SW480 (cell line): ENCODE measurements around the gene IKZF3.
A peak's percentile ranks its signal among the peaks of the same experiment; 100 is the strongest.
"Not testable (repeated sequence)": the region's sequence is repeated elsewhere in the genome, so short reads cannot be mapped to it uniquely, and the experiment has no call there.

Source experiments
- DNase-seq: peaks from one replicate; pipeline ENCODE4 v3.0.0-alpha.2; 2016; ENCODE audit warnings: low spot score

Gene IKZF3

DNA sequence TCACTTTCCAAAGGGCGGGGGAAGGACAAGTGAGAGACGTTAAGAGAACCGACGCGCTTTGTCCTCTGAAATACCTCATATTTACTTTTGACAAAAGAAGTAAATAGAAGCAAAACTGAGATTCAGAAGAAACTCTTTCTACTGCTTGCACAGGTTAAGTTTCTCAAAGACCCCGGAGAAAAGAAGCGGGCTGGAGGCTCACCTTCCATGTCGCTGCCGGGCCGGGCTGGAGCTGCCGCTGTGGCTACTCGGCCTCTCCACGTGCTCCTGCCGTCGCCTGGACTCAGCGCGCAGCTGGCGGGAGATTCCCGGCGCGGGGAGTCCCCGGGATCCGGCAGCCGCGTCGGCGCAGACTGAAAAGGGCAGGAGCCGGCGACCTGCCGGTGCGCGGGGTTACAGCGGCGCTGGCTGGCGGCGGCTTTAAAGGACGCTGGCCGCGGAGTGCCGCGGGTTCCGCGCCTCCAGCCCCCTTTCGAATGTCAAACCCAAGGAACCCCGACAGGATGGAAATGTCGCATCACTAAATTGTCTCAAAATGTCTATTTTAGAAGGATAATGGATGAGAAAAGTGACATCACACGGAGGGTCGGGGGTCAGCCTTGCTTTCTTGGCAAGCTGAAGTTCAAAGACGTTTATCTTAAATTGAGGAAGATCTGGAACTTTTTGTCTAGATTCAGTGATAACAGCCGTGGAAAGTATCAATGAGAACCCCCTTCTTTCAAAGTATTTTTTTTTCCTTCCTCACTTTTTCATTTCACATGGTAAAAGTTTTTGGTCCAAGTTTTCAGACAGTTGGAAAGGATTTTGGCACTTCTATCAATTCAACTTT, at the start of gene IKZF3:
TSS of gene IKZF3 (minus strand) at position 395 of the 829 bp plus-strand sequence. CDS start at position 209, 186 bp downstream.
- DNase-seq = peak; percentile 64

- DNase-seq = no peak
Observed at GRCh38 chr17:39908789-39909352, 44.8 kb upstream of the IKZF3 start.

GRCh38 chr17:39904990-39905288, 40.8 kb upstream of the IKZF3 start:
- DNase-seq = no peak

DNA sequence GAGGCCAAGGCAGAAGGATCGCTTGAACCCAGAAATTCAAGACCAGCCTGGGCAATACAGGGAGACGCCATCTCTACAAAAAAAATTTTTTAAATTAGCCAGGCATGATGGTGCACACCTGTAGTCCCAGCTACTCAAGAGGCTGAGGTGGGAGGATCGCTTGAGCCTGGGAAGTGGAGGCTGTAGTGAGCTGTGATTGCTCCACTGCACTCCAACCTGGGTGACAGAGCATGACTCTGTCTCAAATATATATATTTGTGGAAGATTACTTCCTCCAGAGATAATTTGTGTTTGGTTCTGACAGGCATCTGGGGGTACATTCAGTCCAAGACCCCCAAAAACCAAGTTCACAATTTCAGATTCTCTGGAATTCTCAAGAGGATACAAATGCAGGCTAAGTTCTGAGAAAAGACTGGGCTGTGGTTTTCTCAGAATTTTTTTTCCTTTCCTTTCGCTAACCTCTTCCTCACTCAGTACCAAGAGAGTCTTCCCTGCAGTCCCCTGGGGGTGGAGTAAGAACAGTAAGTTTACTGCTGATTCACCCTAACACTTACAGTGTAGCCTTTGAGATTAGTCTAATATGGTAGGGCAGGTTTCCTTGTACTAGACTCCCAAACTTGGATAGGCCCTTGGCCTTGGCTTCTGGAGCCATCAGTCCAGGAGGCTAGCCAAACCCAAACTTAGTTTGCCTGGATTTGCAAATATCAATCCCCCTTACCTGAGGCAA, 39.2 kb upstream of the IKZF3 start:
- no peak for DNase-seq

- DNase-seq = not testable (repeated sequence)
Observed at GRCh38 chr17:39902027-39902426, 37.9 kb upstream of the IKZF3 start.

- DNase-seq = no peak
Observed at GRCh38 chr17:39899215-39899614, 35.1 kb upstream of the IKZF3 start.

- DNase-seq = no peak
Observed at GRCh38 chr17:39898088-39898487, 34.0 kb upstream of the IKZF3 start.

- DNase-seq = no peak
Observed at GRCh38 chr17:39894681-39895376, 30.7 kb upstream of the IKZF3 start.

DNA sequence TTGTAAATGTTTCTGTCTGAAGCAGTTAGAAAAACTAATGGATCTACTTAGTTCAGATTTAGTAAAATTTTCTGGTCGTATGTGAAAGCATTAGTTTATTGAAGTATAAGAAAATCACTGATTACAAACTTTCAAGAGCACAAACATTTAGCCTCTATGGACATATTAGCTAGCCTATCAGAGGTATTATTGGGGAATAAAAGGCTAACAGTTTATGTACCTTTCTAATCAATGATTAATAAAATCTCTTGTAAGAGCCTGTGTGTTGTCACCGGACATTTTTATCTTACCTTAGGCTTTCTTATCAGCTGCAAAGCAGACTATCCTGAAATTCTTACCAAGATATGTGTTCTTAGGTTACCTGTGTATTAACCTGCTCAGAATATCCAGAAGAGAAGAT, 25.1 kb upstream of the IKZF3 start:
- no peak for DNase-seq

DNA sequence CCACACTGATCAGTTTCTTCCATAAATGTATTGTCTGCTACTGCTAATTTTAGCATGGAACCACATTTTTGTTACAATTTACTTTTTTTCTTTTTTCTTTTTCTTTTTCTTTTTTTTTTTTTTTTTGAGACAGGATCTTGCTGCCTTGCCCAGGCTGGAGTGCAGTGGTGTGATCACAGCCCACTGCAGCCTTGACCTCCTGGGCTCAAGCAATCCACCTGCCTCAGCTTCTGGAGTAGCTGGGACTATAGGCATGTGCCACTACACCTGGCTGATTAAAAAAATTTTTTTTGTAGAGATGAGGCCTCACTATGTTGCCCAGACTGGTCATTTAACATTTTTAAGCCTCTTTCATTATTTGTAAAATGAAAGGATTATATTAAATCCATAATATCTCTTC, 23.0 kb upstream of the IKZF3 start:
- DNase-seq = no peak

- not testable (repeated sequence) for DNase-seq
Observed at GRCh38 chr17:39886102-39886501, 22.0 kb upstream of the IKZF3 start.

- DNase-seq = peak; percentile 67
Observed at GRCh38 chr17:39872751-39873150, 8.6 kb upstream of the IKZF3 start.

GRCh38 chr17:39871801-39872200, 7.7 kb upstream of the IKZF3 start:
- DNase-seq = no peak

GRCh38 chr17:39870776-39871175, 6.7 kb upstream of the IKZF3 start:
- no peak for DNase-seq

GRCh38 chr17:39868554-39868942, 4.4 kb upstream of the IKZF3 start:
- DNase-seq = no peak

GRCh38 chr17:39867880-39868553, 3.9 kb upstream of the IKZF3 start, which contains the start of gene ZPBP2:
TSS of gene ZPBP2 (plus strand) at chr17:39868202. CDS start at chr17:39868355, 153 bp downstream.
- DNase-seq = no peak

DNA sequence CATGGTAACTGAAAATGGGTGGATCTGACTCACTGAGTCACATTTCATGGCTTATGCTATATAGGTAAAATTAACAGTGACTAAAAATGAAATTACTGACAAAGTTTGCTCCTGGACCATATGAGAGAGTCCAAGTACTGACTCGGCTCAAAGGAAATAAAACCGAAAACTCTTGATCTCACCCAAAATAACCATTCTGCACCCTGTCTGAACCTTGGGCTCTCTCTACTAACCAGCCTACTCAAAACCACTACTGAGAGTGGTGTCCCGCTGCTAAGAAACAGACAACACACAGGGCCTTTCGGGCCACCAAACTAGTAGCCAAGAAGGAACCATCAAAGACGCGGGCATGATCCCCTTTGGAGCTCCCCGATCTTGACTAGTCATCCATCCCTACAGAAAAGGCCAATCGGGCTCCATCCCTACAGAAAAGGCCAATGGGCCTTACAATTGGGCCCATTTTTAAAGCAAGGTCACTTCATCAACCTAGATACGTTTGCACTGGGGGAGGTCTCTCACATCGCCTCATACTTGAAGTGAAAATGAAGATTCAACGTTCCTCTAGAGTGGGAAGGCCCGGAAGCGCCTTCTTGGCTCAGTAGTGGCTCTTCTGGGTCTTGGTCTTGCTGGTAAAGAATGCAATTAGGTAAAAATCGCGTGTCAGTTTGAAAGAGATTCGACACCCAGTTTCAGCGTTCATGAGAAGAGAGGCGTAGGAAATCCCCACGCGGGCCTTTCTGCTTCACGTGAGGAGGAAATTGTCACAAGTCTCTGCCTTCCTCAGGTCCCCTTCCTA, 3.2 kb upstream of the IKZF3 start:
- DNase-seq = no peak

DNA sequence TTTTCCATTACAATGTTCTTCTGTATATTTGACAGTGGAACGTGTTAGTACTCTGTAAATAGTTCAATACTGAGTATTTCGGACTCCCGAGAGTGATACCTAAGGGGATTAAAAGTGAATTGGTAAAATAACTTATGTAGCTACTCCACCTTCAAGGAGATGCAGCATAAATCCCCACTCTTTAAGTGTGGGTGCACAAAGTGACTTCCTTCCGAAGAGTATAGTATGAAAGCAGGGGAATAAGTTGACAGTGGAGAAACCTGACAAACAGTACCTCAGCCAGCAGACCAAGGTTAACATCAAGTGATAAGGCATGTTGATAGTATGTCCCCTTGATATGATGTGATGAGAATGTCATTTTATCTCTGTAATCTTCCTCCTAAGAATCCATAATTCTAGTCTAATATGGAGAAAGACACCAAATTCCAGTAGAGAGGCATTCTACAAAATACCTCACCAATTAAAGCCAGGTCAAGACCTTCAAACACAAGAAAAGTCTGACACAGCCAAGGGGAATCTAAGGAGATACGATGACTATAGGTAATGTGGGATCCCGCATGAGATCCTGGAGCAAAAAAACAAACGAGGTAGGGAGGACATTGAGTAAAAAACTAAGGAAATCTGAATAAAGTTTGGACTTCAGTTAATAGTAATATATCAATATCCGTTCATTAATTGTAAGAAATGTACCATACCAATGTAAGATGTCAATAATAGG, 2.1 kb upstream of the IKZF3 start:
- no peak for DNase-seq

DNA sequence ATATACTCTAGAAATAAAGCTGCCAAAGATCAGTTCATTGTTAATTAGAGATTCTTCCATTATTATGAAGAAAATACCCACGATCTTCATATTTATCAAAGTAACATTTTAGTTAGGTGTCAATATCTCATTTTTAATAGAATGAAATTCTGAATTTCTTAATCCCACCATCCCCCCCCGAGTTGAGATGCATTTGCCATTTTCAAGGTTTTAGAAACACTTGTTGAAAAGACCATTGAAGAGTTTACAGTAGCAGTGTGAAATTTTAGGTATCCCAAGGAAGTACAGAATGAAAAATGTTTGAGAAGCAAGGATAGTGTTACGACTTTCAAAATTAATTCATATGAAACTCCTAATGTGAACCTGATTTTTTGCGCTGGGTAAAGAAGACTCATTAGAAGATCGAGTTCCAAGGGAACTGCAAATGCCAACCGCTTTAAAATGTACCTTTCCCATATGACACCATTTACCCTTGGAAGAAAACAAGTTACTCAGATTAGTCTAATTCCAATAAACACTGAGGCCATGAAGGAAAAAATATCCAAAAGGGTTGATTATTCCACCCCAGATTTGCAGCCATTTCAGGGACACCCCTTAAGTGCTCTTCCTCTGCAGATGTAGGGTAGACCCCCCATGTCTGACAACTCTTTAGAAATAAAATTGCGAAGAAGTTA, 731 bp downstream of the IKZF3 start:
- DNase-seq = no peak

- DNase-seq = no peak
Observed at GRCh38 chr17:39861235-39861634, 2.9 kb downstream of the IKZF3 start.
